GM18873 (cell line): ENCODE results near the gene SUZ12.
"Not testable (repeated sequence)": the region's sequence is repeated elsewhere in the genome, so short reads cannot be mapped to it uniquely, and the experiment has no call there.

Source experiments
- ATAC-seq: cut with Tn5 transposase; IDR thresholded peaks from one replicate; pipeline ENCODE4 v1.9.1; 2021; ENCODE audit warnings: mild to moderate bottlenecking, moderate library complexity, moderate number of reproducible peaks; ENCODE audit not compliant: unreplicated experiment, low FRiP score

The SUZ12 gene

GRCh38 chr17:32033223-32033622, 96.4 kb downstream of the SUZ12 start:
- ATAC-seq, result no peak

- ATAC-seq, result not testable (repeated sequence)
Observed at GRCh38 chr17:32033812-32034211, 97.0 kb downstream of the SUZ12 start.

DNA sequence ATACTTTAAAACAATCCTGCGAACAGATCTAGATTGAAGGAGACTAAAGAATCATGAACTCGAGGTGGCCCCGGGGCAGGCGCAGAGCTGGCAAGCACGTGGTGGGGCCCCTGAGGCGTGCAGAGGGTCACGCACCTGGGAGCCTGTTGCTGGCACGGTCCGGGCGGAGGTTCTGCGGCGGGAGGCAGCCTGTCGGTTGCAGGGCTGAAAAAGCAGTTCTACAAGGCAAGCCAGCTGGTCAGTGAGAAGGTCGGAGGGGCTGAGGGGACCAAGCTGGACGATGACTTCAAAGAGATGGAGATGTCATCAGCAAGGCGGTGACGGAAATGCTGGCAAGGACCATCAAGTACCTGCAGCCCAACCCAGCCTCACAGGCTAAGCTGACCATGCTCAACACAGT, 103.4 kb downstream of the SUZ12 start:
- not testable (repeated sequence) for ATAC-seq

DNA sequence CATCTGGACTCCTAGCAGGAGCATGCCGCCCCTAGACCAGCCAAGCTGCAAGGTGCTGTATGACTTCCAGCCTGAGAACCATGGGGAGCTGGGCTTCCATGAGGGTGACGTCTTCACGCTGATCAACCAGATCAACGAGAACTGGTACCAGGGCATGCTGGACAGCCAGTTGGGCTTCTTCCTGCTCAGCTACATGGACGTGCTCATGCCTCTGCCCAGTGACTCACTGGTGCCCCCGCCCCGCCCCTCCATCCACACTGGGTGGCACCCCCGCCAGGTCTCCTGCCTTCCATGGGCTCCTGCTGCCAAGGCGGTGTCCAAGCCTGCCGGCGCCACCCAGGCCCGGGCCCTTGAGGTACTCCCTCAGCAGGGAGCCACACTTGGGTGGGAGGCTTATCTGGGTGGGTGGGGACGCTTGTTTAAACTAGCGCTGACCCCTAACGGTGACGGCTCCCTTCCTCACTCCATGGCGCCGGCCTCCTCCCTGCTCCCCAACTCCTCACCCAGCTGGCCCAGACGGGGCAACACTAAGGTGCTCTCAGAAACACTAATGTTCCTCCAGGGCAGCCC, 104.6 kb downstream of the SUZ12 start:
- not testable (repeated sequence) for ATAC-seq

DNA sequence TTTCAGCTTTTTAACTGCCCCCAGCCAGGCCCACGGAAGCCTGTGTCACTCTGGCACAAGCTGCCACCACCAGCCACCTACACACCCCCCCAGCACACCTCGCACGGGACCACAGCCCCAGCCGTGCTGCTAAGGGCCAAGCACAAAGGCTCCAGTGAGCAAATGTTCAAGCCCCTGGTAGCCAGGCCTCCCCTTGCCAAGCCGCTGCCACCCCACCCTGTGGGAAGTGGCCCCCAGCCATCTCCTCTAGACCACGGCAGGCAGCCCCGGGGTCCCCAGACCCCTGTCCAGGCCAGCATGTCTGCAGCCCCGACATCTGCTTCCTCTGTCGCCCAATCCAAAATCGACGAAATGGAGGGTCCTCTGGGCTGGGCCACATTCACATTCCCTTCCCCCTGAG, 105.5 kb downstream of the SUZ12 start:
- not testable (repeated sequence) for ATAC-seq

- ATAC-seq, result not testable (repeated sequence)
Observed at GRCh38 chr17:32045611-32046010, 108.8 kb downstream of the SUZ12 start.

- not testable (repeated sequence) for ATAC-seq
Observed at GRCh38 chr17:32047663-32048062, 110.9 kb downstream of the SUZ12 start.
